Subcutaneous abdominal adipose tissue (tissue), 5 donors: ENCODE data around the gene ALDH1B1.
"Not testable (repeated sequence)": the region's sequence is repeated elsewhere in the genome, so short reads cannot be mapped to it uniquely, and the experiment has no call there.

Source experiments
- H3K27ac ChIP-seq: one replicate; pipeline ENCODE4 v1.7.0; 2013; ENCODE audit warnings: low read depth, mild to moderate bottlenecking, inconsistent platforms, low read length, moderate library complexity
- H3K27me3 ChIP-seq, 5 donors: one replicate each; pipeline ENCODE4 v1.7.0; 2013; ENCODE audit warnings: low read length in 5 of 5, inconsistent platforms in 1 of 5; ENCODE audit not compliant: control insufficient read depth in 5 of 5, insufficient read depth in 4 of 5
- H3K36me3 ChIP-seq, 5 donors: one replicate each; pipeline ENCODE4 v1.7.0; 2013; ENCODE audit warnings: low read length in 5 of 5; ENCODE audit not compliant: control insufficient read depth in 5 of 5, insufficient read depth in 5 of 5
- H3K4me1 ChIP-seq, 5 donors: one replicate each; pipeline ENCODE4 v1.7.0; 2013; ENCODE audit warnings: low read length in 5 of 5, mild to moderate bottlenecking in 3 of 5, moderate library complexity in 1 of 5; ENCODE audit not compliant: control insufficient read depth in 5 of 5, insufficient read depth in 5 of 5
- H3K4me3 ChIP-seq, 5 donors: one replicate each; pipeline ENCODE4 v1.7.0; 2013; ENCODE audit warnings: low read length in 5 of 5, low read depth in 1 of 5
- H3K9ac ChIP-seq, 5 donors: one replicate each; pipeline ENCODE4 v1.7.0; 2013; ENCODE audit warnings: low read length in 5 of 5, mild to moderate bottlenecking in 4 of 5, moderate library complexity in 3 of 5
- H3K9me3 ChIP-seq, 5 donors: one replicate each; pipeline ENCODE4 v1.7.0; 2013; ENCODE audit warnings: low read length in 5 of 5; ENCODE audit not compliant: control insufficient read depth in 5 of 5
- donor health status: healthy.
- donor health status: healthy.
- donor health status: healthy.
- donor health status: healthy.
- donor health status: healthy.

Gene ALDH1B1

DNA sequence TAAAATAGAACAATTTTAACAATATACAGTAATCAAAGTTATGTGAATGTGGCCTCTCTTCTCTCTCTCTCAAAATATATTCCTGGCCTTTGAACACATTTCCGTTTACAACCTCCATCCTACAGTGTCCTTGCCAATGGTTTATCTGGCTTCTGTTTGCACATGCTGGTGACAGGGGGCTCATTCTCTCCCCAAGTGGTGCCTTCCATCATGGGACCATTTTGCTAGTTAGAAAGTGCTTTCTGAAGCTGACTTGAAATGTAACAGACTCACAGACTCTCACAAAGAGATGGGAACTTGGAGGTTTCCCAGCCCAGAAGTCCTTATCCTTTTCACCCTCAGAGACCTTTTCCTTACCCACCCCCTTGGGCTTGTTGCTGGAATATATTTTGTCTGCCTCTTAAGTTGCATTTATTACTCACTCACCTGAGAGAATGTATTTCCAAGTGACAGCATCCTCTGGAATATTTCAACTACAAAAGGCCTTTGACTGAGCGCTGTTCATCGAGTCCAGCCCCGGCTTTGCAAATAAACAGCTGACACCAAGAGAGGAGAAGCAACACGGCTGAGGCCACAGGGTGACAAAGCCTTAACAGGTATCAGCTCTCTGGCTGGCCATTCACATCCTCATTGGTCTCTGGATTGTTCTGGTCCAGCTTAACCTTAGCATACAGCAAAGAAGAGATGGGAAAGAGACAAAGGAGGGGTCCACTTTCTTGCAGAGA is 17.5 kb upstream of the ALDH1B1 start:
- no peaks in the 10 kb centered on the region for H3K9me3 ChIP-seq
- H3K36me3 ChIP-seq = no peaks in the 10 kb centered on the region
- H3K27ac ChIP-seq = no peak overlapping the region
- H3K4me1 ChIP-seq = peaks cover 0 to 3% (median 0%) of the 10 kb centered on the region in 5 donors
- H3K27me3 ChIP-seq = peaks cover 0 to 3% (median 0%) of the 10 kb centered on the region in 5 donors
- no peak overlapping the region for H3K4me3 ChIP-seq
- H3K9ac ChIP-seq = peak overlapping the region in 1 of 5 donors; percentile 6

DNA sequence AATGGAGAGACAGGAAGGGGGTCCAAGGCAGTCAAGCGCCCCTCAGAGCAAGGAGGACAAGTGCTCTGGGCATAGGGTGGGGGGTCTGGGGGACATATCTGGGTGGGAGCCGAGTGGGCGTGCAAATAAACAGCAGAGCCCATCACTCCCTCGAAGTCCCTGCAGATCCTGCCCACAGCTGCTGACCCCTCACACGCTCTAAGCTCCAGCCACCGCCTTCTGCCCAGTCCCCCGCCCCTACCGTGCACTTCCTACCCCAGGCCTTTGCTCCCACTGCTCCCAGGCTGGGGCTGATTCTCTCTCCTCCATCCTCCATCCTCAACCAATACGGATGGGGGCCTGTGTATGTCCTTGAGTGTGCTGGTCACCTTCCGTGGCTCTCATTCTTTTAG is 16.9 kb upstream of the ALDH1B1 start:
- H3K27me3 ChIP-seq = peaks cover 0 to 3% (median 0%) of the 10 kb centered on the region in 5 donors
- H3K4me1 ChIP-seq = peaks cover 0 to 3% (median 0%) of the 10 kb centered on the region in 5 donors
- H3K9ac ChIP-seq = no peak overlapping the region
- no peaks in the 10 kb centered on the region for H3K9me3 ChIP-seq
- H3K4me3 ChIP-seq = no peak overlapping the region
- H3K36me3 ChIP-seq = no peaks in the 10 kb centered on the region
- H3K27ac ChIP-seq = no peak overlapping the region

DNA sequence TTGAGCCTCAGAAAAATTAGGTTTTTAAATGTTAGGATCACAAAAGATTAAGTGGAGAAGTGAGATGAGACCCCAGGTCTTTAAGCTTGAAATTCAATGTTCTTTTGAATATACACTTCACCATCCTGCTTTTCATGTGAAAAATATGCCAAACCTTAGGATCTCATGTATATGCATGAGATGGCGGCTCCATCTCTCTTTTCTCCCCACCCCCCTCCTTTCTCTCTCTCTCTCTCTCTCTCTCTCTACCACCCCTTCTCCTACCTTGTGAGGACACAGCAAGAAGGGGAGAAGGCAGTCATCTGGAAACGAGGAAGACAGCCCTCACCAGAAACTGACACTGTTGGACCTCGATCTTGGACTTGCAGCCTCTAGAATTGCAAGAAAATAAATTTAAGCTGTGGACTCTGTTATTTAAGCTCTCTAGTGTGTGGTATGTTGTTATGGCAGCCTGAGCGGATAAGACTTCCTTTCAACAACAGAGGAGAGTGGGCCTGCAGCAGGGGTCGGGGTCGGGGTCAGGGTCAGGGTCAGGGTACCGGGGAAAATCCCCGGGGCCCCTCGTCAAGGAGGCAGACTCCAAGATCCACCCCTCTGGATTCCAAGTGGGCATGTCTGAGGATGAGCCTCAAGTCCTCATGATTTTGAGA is 16.4 kb upstream of the ALDH1B1 start:
- Histone ChIP-seq H3K4me3 (no peak overlapping the region), H3K9ac (no peak overlapping the region), H3K4me1 (peaks cover 0 to 3% (median 0%) of the 10 kb centered on the region in 5 donors), H3K36me3 (no peaks in the 10 kb centered on the region), H3K9me3 (no peaks in the 10 kb centered on the region), H3K27ac (no peak overlapping the region), H3K27me3 (peaks cover 0 to 3% (median 0%) of the 10 kb centered on the region in 5 donors)

DNA sequence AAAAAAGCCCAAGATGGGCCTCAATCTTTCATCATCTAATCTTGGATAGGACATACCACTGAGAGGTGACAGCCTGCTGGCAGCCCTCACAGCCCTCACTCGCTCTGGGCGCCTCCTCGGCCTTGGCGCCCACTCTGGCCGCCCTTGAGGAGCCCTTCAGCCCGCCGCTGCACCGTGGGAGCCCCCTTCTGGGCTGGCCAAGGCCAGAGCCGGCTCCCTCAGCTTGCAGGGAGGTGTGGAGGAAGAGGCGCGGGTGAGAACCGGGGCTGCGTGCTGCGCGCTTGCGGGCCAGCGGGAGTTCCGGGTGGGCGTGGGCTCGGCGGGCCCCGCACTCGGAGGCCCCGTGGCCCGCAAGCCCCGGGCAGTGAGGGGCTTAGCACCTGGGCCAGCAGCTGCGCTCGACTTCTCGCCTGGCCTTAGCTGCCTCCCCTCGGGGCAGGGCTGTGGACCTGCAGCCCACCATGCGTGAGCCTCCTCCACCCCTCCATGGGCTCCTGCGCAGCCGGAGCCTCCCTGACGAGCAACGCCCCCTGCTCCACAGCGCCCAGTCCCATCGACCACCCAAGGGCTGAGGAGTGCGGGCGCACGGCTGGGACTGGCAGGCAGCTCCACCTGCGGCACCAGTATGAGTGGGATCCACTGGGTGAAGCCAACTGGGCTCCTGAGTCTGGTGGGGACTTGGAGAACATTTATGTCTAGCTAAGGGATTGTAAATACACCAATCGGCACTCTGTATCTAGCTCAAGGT is 15.0 kb upstream of the ALDH1B1 start:
- H3K9ac ChIP-seq, H3K4me3 ChIP-seq, H3K4me1 ChIP-seq, H3K27me3 ChIP-seq, H3K36me3 ChIP-seq, H3K27ac ChIP-seq, H3K9me3 ChIP-seq: not testable (repeated sequence)

DNA sequence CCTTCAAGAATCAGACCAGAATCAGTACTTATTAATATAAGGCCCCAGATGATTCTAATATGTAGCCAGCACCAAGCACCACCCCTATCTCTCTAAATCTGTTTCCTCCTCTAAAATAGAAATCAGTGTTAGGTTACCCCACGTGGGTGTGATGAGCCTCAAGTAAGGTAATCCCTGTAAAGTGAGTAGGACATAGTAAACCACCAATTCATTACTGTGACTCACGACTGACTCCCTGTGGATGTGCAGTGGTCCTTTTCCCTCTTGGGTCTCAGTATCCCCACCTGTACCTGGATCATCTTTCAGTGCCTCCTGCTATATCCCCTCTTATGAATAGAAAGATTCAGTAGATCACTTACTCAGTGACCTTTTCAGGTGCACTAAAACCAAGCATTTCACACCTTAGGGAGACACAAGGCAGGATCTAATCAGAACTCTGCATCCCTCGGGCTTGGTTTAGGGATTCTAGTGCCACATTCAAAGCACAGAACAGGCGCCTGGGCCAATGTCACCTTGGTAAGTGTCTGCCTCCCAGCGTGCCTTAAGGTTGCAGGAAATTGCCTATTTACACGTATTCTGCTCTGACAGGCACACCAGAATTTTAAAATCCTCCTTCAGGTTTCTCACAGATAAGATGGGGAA is 12.2 kb upstream of the ALDH1B1 start:
- Histone ChIP-seq H3K36me3 (no peaks in the 10 kb centered on the region), H3K4me1 (peaks cover 0 to 3% (median 0%) of the 10 kb centered on the region in 5 donors), H3K4me3 (no peak overlapping the region), H3K9ac (no peak overlapping the region), H3K27me3 (no peaks in the 10 kb centered on the region), H3K9me3 (peaks cover 0 to 12% (median 9%) of the 10 kb centered on the region in 5 donors), H3K27ac (no peak overlapping the region)

DNA sequence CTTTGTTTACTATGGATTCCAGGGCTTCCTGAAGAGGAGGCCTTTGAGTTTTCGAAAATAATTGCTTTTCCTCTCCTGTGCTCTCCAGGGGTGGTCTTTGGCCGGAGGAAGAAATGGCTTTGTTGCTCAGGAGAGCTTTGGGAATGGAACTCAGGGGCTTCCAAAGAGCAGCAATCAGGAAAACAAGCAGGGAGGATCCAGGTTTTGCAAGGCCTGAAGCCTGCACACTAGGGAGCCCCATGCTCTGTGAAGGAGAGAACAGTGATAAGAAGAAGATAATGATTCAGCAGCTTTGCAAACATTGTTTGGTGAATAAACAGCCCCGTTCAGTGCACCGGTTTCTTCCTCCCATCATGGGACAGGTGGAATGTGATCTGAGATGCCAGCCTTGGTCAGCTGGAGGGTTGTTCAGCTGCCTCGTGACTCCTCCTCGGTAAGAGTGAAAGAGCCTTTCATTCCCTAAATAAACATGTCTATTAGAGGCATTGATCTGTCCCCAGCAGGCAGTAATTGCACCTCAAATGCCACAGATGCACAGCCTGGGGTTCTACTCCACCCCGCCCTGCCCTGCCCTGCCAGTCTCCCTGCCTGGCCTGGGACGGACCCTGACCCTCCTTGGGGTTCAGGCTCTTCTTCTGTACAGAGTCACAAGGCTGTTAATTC is 11.5 kb upstream of the ALDH1B1 start:
- Histone ChIP-seq H3K9ac (no peak overlapping the region), H3K36me3 (no peaks in the 10 kb centered on the region), H3K27ac (no peak overlapping the region)

DNA sequence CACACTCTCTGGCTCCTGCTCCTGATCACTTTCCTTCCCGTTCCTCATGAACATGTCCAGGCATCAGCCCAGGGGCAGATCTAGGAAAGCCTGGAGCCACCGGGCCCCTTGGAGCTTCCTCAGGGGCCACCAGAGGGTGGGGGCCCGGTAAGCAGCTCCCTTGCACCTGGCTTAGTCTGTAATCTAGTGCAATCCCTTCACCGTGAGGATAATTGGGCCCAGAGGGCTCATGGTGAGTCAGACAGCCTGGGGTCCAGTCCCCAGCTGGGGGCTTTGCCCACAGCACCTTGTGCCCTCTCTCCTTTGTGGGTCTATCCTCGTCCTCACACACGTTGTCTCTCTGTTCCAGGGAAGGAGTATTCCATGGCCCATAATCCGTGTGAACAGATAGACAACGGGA is 10.4 kb upstream of the ALDH1B1 start:
- H3K4me1 ChIP-seq = peaks cover 0 to under 1% (median 0%) of the 10 kb centered on the region in 5 donors
- peaks cover 0 to 13% (median 11%) of the 10 kb centered on the region in 5 donors for H3K9me3 ChIP-seq
- no peak overlapping the region for H3K4me3 ChIP-seq
- H3K27me3 ChIP-seq = no peaks in the 10 kb centered on the region
- H3K9ac ChIP-seq = no peak overlapping the region
- H3K36me3 ChIP-seq = no peaks in the 10 kb centered on the region
- H3K27ac ChIP-seq = no peak overlapping the region

More for the DNA sequence above, 11.5 kb upstream of the ALDH1B1 start:
- Histone ChIP-seq H3K4me1 (peaks cover 0 to 3% (median 0%) of the 10 kb centered on the region in 5 donors), H3K4me3 (no peak overlapping the region), H3K9me3 (peaks cover 0 to 13% (median 11%) of the 10 kb centered on the region in 5 donors), H3K27me3 (no peaks in the 10 kb centered on the region)

DNA sequence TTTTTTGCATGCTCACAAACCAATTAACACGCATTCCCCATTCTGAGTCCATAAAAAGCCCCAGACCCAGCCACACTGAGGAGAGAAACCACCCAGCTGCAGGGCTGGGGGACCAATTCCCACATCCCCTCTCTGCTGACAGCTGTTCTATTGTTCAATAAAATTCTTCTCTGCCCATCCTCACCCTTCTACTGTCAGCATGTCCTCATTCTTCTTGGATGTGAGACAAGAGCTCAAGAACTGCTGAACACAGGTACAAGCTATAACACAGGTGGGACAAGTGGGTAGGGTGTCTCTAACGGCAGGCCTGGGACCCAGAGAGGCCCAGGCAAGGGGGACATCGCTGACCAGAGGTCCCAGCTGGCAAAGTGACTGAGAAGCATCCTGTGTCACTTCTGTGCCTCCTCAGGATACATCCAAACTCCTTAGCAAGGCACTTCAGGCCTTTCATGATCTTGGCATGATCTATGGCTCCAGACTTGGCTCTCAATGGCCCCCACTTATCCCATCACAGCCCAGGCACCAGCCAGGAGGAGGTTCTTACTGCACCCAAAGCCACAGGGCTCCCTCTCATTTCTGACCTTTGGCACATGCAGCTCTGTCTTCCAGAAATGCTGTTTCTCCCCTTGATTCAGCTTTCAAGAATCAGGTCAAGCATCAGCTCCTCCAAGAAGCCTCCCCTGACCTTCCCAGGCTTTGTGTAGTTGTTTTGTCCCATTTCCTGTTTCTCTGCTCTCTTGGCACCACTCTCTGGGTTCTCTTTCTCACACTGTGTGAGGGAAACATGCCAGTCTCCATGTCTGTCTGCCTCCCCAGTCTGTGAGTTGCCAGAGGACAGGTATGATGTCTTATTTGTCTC is 7.3 kb upstream of the ALDH1B1 start:
- peaks cover 0 to 13% (median 11%) of the 10 kb centered on the region in 5 donors for H3K9me3 ChIP-seq
- no peaks in the 10 kb centered on the region for H3K36me3 ChIP-seq
- no peak overlapping the region for H3K9ac ChIP-seq
- H3K4me3 ChIP-seq = no peak overlapping the region
- H3K27me3 ChIP-seq = no peaks in the 10 kb centered on the region
- no peak overlapping the region for H3K27ac ChIP-seq
- H3K4me1 ChIP-seq = peaks cover 6 to 23% (median 17%) of the 10 kb centered on the region in 5 donors

DNA sequence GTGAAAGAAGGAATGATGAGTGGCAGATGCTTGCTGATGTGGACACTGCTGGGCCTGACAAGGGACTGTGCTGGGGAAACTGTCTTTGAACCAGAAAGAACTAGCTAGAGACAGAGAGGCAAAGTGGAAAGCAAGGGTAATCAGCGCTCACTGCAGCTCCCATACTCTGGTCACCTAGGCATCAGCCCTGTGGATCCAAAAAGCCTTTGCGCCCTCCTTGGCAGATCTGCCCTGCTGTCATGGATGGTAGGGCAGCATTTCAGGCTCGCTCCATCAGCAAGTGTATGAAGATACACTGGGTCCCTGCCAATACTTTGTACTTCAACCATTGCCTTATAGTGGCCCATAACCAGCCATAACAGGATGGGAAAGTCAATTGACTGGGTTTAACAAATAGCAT is 6.6 kb upstream of the ALDH1B1 start:
- Histone ChIP-seq H3K27ac (no peak overlapping the region), H3K4me1 (peaks cover 6 to 29% (median 17%) of the 10 kb centered on the region in 5 donors), H3K9ac (no peak overlapping the region), H3K27me3 (no peaks in the 10 kb centered on the region), H3K9me3 (peaks cover 0 to 13% (median 11%) of the 10 kb centered on the region in 5 donors), H3K36me3 (no peaks in the 10 kb centered on the region), H3K4me3 (no peak overlapping the region)
